ENCODE results near the gene TPD52L1. TPM values are rescaled to one million over a fixed set of nuclear protein-coding genes. Genes with fewer than 3 reads are reported as not detected.

Gene TPD52L1, protein sequence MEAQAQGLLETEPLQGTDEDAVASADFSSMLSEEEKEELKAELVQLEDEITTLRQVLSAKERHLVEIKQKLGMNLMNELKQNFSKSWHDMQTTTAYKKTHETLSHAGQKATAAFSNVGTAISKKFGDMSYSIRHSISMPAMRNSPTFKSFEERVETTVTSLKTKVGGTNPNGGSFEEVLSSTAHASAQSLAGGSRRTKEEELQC
- 100 to 1,000 TPM; 123 to 234 (median 175) TPM for total RNA-seq

DNA sequence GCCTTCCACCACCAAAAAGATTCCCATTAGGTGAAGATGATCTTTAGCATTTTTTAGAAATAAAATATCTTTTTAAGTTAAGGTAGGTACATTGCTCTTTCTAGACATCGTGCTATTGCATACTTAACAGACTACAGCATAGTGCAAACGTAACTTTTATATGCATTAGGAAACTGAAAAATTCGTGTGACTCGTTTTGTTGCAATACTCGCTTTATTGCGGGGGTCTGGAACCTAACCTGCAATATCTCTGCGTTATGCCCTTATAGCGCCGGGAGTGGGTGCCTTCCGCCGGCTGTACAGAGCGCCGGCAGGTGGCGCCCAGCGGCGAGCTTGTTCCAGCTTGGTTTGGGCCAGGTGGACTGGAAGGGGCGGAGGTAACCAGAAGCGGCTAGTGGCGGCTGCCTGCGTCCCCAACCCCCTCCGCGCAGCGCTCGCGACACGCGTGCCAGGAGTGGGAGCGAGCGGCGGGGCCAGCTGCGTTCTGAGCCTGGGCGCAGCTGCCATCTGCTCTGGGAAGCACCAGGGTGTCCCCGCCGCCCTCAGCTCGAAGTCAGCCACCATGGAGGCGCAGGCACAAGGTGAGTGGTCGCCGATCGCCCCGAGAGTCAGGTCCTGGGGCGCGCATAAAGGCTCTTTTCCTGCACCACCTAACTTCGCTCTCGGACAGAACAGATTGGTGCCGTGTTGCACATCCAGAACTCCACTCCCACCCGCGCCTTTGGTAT lies at the start of gene TPD52L1:
TPD52L1 (plus strand) TSS at position 383 of the 727 bp plus-strand sequence; CDS start at position 562, 179 bp downstream.
- intact Hi-C loops (cut with DNase I; ENCODE audit: low total_unique reads) = no loop called here
- WGBS, 2 donors = 1% methylated on average over 39 to 42 of the region's 47 CpGs
- TF ChIP-seq POLR2A (IDR thresholded peaks at IDR 0.05) = no peak
- TF ChIP-seq, protein P1, sequence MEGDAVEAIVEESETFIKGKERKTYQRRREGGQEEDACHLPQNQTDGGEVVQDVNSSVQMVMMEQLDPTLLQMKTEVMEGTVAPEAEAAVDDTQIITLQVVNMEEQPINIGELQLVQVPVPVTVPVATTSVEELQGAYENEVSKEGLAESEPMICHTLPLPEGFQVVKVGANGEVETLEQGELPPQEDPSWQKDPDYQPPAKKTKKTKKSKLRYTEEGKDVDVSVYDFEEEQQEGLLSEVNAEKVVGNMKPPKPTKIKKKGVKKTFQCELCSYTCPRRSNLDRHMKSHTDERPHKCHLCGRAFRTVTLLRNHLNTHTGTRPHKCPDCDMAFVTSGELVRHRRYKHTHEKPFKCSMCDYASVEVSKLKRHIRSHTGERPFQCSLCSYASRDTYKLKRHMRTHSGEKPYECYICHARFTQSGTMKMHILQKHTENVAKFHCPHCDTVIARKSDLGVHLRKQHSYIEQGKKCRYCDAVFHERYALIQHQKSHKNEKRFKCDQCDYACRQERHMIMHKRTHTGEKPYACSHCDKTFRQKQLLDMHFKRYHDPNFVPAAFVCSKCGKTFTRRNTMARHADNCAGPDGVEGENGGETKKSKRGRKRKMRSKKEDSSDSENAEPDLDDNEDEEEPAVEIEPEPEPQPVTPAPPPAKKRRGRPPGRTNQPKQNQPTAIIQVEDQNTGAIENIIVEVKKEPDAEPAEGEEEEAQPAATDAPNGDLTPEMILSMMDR (IDR thresholded peaks at IDR 0.05) = no peak
- peak; percentile 45 to 91 for DNase-seq (ENCODE audit: low spot score in 2 of 2)
- peak within 1 kb of the TSS; percentile 41 for H3K4me3 ChIP-seq (ENCODE audit: low read depth, poor library complexity, severe bottlenecking)

DNA sequence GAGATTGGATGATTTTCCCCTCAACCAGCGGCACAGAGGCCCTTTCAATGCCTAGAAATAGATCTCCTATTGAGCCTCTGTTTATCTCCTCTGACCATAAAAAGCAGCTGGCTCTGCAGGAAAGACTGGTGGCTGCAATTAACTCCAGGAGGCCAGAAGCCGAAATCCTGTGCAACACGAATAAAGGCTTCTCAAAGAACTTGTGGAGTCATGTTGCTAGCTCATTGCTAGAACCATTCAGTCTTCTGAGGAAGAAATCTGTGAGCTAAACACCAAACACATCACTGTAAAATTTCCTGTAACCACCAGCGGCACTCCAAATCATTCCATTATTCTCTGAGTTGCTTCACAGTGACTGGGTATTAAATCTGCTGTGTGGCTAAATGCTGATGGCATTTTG lies 49.1 kb upstream of the TPD52L1 start:
- DNase-seq (ENCODE audit: low spot score in 2 of 2) = no peak
- WGBS, 2 donors = 37 to 48% methylated on average over 4 of the region's 4 CpGs
- intact Hi-C loops (cut with DNase I; ENCODE audit: low total_unique reads) = no loop called here

DNA sequence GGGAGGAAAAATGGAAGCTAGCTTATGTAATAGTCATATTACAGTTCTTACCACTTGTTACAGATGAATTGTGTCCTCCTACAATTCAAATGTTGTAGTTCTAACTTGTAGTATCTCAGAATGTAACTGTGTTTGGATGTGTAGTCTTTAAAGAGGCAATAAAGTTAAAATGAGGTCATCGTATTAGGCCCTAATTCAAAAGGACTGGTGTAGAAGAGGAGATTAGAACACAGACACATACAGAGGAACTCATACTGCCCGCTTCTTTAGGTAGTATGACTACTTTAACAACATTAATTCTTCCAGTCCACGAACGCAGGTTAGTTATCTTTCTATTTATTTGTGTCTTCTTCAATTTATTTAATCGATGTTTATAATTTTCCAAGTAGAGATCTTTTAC lies 46.5 kb upstream of the TPD52L1 start:
- TF ChIP-seq, protein P1 (IDR thresholded peaks at IDR 0.05) = no peak
- no peak for TF ChIP-seq POLR2A (IDR thresholded peaks at IDR 0.05)
- WGBS, 2 donors = 88 to 91% methylated on average over 5 of the region's 5 CpGs
- H3K4me3 ChIP-seq (ENCODE audit: low read depth, poor library complexity, severe bottlenecking) = no peak overlapping the region
- no peak for DNase-seq (ENCODE audit: low spot score in 2 of 2)
- intact Hi-C loops (cut with DNase I; ENCODE audit: low total_unique reads) = no loop called here

More for the DNA sequence above, 49.1 kb upstream of the TPD52L1 start:
- H3K4me3 ChIP-seq (ENCODE audit: low read depth, poor library complexity, severe bottlenecking) = no peak overlapping the region
- TF ChIP-seq, protein P1 (IDR thresholded peaks at IDR 0.05) = no peak
- TF ChIP-seq POLR2A (IDR thresholded peaks at IDR 0.05) = no peak

DNA sequence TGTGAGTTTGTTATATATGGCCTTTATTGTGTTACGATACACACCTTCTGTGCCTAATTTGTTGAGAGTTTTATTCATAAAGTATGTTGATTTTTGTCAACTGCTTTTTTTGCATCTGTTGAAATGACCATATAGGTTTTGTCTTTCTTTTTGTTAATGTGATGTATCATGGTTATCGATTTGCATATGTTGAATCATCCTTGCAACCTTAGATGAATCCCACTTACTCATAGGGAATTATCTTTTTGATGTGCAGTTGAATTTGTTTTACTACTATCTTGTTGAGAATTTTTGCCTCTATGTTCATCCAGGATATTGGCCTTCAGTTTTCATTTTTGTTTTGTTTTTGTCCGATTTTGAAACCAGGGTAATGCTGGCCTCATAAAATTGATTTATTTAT lies 45.7 kb upstream of the TPD52L1 start:
- no peak overlapping the region for H3K4me3 ChIP-seq (ENCODE audit: low read depth, poor library complexity, severe bottlenecking)
- DNase-seq (ENCODE audit: low spot score in 2 of 2) = no peak
- 85 to 90% methylated on average over 3 of the region's 3 CpGs for WGBS, 2 donors
- TF ChIP-seq, protein P1 (IDR thresholded peaks at IDR 0.05) = no peak
- no peak for TF ChIP-seq POLR2A (IDR thresholded peaks at IDR 0.05)
- intact Hi-C loops (cut with DNase I; ENCODE audit: low total_unique reads) = no loop called here

DNA sequence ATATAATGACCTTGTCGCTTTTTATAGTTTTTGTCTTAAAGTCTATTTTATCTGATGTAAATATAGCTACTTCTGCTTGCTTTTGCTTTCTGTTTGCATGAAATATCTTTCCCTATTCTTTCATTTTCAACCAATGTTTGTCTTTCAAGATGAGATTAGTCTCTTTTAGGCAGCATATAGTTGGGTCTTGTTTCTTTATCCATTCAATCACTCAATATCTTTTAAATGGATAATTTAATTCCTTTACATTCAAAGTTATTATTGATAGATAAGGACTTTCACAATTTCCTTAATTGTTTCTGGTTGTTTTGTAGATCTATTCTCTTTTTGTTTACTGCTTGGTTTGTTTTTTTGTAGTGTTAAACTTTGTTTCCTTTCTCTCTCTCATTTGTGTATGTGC lies 43.5 kb upstream of the TPD52L1 start:
- intact Hi-C loops (cut with DNase I; ENCODE audit: low total_unique reads) = loop anchor here (5.0 kb wide), 1 partner anchor 243 kb away; no protein-coding TSS in a partner anchor
- WGBS, 2 donors = 88 to 93% methylated on average over 1 of the region's 1 CpG
- no peak for DNase-seq (ENCODE audit: low spot score in 2 of 2)
- no peak overlapping the region for H3K4me3 ChIP-seq (ENCODE audit: low read depth, poor library complexity, severe bottlenecking)
- TF ChIP-seq, protein P1 (IDR thresholded peaks at IDR 0.05) = no peak
- no peak for TF ChIP-seq POLR2A (IDR thresholded peaks at IDR 0.05)
